UCSD-AML1 (cell line): ENCODE results near the gene CENPX.

Experiments used
- DNase-seq: peaks from one replicate; lab custom pipeline; 2025; ENCODE audit not compliant: unreplicated experiment; lab: John Stamatoyannopoulos, UW

The CENPX gene

GRCh38 chr17:82000803-82001570 is 21.7 kb downstream of the CENPX start:
- DNase-seq: no peak

GRCh38 chr17:81999976-82000802 is 22.5 kb downstream of the CENPX start:
- DNase-seq: no peak

- DNase-seq: no peak
Measured at GRCh38 chr17:81999587-81999975, 23.1 kb downstream of the CENPX start.

GRCh38 chr17:81998691-81999438 is 23.8 kb downstream of the CENPX start:
- DNase-seq: no peak

- no peak for DNase-seq
Measured at GRCh38 chr17:81998212-81998611, 24.5 kb downstream of the CENPX start.

GRCh38 chr17:81996757-81997441 is 25.8 kb downstream of the CENPX start:
- DNase-seq: no peak

GRCh38 chr17:81996232-81996756 is 26.4 kb downstream of the CENPX start:
- no peak for DNase-seq

- no peak for DNase-seq
Measured at GRCh38 chr17:81995463-81996231, 27.0 kb downstream of the CENPX start.

- DNase-seq: no peak
Measured at GRCh38 chr17:81994593-81995462, 27.9 kb downstream of the CENPX start.

- no peak for DNase-seq
Measured at GRCh38 chr17:81993729-81994592, 28.7 kb downstream of the CENPX start.

GRCh38 chr17:81992306-81993102 is 30.2 kb downstream of the CENPX start:
- DNase-seq: no peak

GRCh38 chr17:81991684-81992305 is 30.9 kb downstream of the CENPX start:
- no peak for DNase-seq

GRCh38 chr17:81990836-81991683 is 31.6 kb downstream of the CENPX start:
- no peak for DNase-seq

- DNase-seq: no peak
Measured at GRCh38 chr17:81987161-81987770, 35.4 kb downstream of the CENPX start.

GRCh38 chr17:81986606-81987005 is 36.1 kb downstream of the CENPX start:
- DNase-seq: no peak
